ENCODE data around the gene RPL39L. TPM values are rescaled to one million over a fixed set of nuclear protein-coding genes. Genes with fewer than 3 reads are reported as not detected.

Gene RPL39L
- total and polyA plus RNA-seq, 7 donors: 8.4 to 27.7 (median 20.6) TPM

DNA sequence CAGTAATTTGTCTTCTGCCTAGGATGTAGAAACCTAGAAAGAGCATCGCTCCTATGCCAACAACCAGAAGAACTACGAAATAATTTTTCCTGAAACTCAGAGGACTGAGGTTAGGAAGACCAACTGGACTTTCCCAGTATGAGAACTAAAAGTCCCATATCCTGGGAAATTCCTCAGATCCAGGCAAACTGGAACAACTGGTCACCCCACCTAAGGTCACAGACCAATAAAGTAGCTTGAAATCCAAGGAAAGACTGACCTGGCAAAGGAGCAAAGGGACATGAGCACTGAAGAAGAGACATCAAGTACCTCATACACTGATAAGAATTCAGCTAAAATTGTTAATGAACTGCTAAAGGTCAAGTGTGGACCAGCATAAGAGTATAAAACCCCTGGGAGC, 6.6 kb downstream of the RPL39L start:
- Histone ChIP-seq H3K4me1 (no peaks in the 10 kb centered on the region), H3K4me3 (no peak overlapping the region), H3K27me3 (no peaks in the 10 kb centered on the region), H3K9me3 (peaks cover 0 to 2% (median 0%) of the 10 kb centered on the region in 4 donors), H3K36me3 (no peaks in the 10 kb centered on the region), H3K27ac (no peak overlapping the region)
- intact Hi-C loops (cut with DNase I): no loop called here
- 92 to 97% methylated on average over 2 of the region's 2 CpGs for WGBS, 2 donors
- DNase-seq: no peak
- TF ChIP-seq EP300 (IDR thresholded peaks at IDR 0.05): no peak
- TF ChIP-seq POLR2A (IDR thresholded peaks at IDR 0.05): no peak
- no peak for TF ChIP-seq POLR2AphosphoS5 (IDR thresholded peaks at IDR 0.05)
- TF ChIP-seq, protein P1, sequence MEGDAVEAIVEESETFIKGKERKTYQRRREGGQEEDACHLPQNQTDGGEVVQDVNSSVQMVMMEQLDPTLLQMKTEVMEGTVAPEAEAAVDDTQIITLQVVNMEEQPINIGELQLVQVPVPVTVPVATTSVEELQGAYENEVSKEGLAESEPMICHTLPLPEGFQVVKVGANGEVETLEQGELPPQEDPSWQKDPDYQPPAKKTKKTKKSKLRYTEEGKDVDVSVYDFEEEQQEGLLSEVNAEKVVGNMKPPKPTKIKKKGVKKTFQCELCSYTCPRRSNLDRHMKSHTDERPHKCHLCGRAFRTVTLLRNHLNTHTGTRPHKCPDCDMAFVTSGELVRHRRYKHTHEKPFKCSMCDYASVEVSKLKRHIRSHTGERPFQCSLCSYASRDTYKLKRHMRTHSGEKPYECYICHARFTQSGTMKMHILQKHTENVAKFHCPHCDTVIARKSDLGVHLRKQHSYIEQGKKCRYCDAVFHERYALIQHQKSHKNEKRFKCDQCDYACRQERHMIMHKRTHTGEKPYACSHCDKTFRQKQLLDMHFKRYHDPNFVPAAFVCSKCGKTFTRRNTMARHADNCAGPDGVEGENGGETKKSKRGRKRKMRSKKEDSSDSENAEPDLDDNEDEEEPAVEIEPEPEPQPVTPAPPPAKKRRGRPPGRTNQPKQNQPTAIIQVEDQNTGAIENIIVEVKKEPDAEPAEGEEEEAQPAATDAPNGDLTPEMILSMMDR (IDR thresholded peaks at IDR 0.05): no peak

DNA sequence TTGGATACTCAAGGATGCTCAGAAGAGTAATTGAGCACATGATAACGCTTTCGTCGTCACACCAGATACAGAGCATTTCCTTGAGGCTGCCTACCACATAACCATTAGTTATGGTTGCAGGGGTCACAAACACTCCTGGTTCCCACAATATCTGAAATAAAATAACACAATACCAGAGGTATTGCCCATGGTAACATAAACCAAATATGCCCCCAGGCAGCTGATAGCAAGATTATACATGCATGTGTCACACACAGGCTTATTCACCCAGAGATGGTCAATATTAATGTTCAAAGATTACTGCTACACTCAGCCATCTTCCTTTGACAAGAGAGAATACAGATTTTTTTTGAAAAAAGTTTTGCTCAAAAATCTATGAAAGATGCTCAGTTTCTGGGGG, 7.3 kb downstream of the RPL39L start:
- H3K4me1 ChIP-seq: no peaks in the 10 kb centered on the region
- TF ChIP-seq, protein P1 (IDR thresholded peaks at IDR 0.05): no peak
- TF ChIP-seq POLR2AphosphoS5 (IDR thresholded peaks at IDR 0.05): no peak
- no peak for TF ChIP-seq EP300 (IDR thresholded peaks at IDR 0.05)
- TF ChIP-seq POLR2A (IDR thresholded peaks at IDR 0.05): no peak
- WGBS, 2 donors: 95 to 97% methylated on average over 3 of the region's 3 CpGs

DNA sequence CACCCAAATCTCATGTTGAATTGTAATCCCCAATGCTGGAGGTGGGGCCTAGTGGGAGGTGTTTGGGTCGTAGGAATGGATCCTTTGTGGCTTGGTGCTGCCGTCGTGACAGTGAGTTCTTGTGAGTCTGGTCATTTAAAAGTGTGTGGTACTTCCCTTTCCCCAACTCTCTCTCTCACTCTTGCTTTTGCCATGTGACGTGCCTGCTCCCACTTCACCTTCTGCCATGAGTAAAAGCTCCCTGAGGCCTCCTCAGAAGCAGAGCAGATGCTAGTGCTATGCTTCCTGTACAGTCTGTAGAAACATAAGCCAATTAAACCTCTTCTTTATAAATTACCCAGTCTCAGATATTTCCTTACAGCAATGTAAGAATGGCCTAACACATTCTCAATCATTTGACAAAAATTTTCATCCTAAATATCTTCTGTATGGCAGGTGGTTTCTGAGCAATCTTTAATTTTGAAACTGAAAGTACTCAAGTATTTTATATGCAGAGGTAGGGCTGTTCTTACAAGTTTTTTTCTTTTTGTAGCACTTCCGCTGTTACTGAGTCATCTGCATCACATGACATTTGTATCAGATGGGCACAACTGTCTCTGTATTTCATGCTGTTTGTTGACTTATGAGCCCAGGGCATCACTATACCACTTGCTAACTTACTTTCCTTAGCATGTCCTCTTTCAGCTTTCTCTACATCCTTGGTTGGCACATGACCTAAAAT, 8.8 kb downstream of the RPL39L start:
- intact Hi-C loops (cut with DNase I): no loop called here
- 65 to 71% methylated on average over 5 of the region's 5 CpGs for WGBS, 2 donors
- H3K4me1 ChIP-seq: no peaks in the 10 kb centered on the region
- no peak for DNase-seq
- H3K27ac ChIP-seq: no peak overlapping the region
- no peaks in the 10 kb centered on the region for H3K36me3 ChIP-seq
- H3K9me3 ChIP-seq: peaks cover 0 to 2% (median 0%) of the 10 kb centered on the region in 4 donors
- H3K27me3 ChIP-seq: no peaks in the 10 kb centered on the region
- TF ChIP-seq, protein P1 (IDR thresholded peaks at IDR 0.05): no peak
- no peak for TF ChIP-seq POLR2AphosphoS5 (IDR thresholded peaks at IDR 0.05)
- no peak for TF ChIP-seq EP300 (IDR thresholded peaks at IDR 0.05)
- no peak for TF ChIP-seq POLR2A (IDR thresholded peaks at IDR 0.05)
- no peak overlapping the region for H3K4me3 ChIP-seq

More for the DNA sequence above, 7.3 kb downstream of the RPL39L start:
- no peak overlapping the region for H3K27ac ChIP-seq
- H3K9me3 ChIP-seq: peaks cover 0 to 2% (median 0%) of the 10 kb centered on the region in 4 donors
- H3K27me3 ChIP-seq: no peaks in the 10 kb centered on the region
- no peaks in the 10 kb centered on the region for H3K36me3 ChIP-seq
- no peak for DNase-seq
- intact Hi-C loops (cut with DNase I): no loop called here
- no peak overlapping the region for H3K4me3 ChIP-seq

DNA sequence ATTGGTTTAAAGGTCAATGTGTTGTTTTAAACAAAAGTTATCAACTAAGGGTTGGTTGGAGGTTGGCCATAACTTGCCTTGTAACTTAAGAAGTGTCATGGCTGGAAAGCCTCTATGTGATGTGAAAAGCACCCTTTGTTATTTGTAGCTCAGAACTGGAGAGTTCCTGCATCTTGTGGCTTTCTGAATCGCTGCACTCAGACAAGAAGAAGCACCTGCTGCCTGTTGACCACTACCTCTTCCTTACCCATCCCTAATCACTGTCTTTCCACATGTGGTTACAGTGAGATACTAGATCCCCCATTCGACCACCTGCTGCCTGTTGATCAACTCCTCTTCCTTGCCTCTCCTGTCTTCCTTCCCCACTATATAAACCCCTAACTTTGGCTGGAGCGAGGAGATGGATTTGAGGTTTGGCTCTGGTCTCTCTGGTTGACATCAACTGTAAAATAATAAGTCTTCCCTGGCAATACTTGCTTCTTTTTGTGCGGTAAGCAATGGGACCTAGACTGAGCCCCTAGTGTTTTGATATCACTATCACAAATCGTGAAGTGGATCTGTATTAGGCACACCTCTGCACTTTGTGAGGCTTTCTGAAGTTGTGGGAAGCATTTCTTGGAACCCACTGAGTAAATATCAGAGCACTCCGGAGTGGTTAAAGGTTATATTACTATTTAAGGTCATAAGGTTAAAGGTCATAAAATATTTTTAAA, 13.8 kb downstream of the RPL39L start:
- H3K4me1 ChIP-seq: no peaks in the 10 kb centered on the region
- DNase-seq: no peak
- no peaks in the 10 kb centered on the region for H3K36me3 ChIP-seq
- no peaks in the 10 kb centered on the region for H3K27me3 ChIP-seq
- no peak overlapping the region for H3K27ac ChIP-seq
- intact Hi-C loops (cut with DNase I): no loop called here
- WGBS, 2 donors: 76 to 83% methylated on average over 6 of the region's 6 CpGs
- no peak overlapping the region for H3K4me3 ChIP-seq
- TF ChIP-seq POLR2AphosphoS5 (IDR thresholded peaks at IDR 0.05) (no peak), POLR2A (IDR thresholded peaks at IDR 0.05) (no peak), EP300 (IDR thresholded peaks at IDR 0.05) (no peak)
- TF ChIP-seq, protein P1 (IDR thresholded peaks at IDR 0.05): no peak
- no peaks in the 10 kb centered on the region for H3K9me3 ChIP-seq
